A549 (cell line): ENCODE results near the gene SHANK1. TPM values are rescaled to one million over a fixed set of nuclear protein-coding genes. Genes with fewer than 3 reads are reported as not detected.

ENCODE experiments used
- ATAC-seq, 2 experiments: fragments of 200-7000 bp in 1 of 2; fragments of >200 bp in 1 of 2; cut with Nextera tagmentation in 1 of 2; cut with Tn5 transposase in 1 of 2; 3 replicates each; pipeline versions ENCODE4 v1.8.0 to v1.9.1; 2018 to 2020; ENCODE audit warnings: mild to moderate bottlenecking in 1 of 2, moderate library complexity in 1 of 2
- CTCF ChIA-PET: fragments of 300-600 bp; sonication (Branson Sonifier 250); formaldehyde crosslinking; extraction: SDS; loops from one replicate; lab custom pipeline; 2021; ENCODE audit warnings: antibody characterized with exemption, inconsistent platforms; lab: Yijun Ruan, JAX
- POLR2A ChIA-PET: fragments of 350-600 bp; formaldehyde crosslinking; extraction: SDS; loops from one replicate; lab custom pipeline; 2021; ENCODE audit warnings: antibody characterized with exemption, inconsistent platforms; lab: Yijun Ruan, JAX
- DNase-seq, 2 experiments: peaks; one replicate each; pipeline versions ENCODE4 v3.0.0 to v3.0.0-alpha.2; 2011 to 2016; ENCODE audit warnings: low read depth in 1 of 2, low spot score in 1 of 2
- FAIRE-seq: peaks from 2 replicates; lab custom pipeline; 2011; peaks lifted over from hg19 to GRCh38; lab: Jason Lieb, UNC
- H3K27ac ChIP-seq, 2 experiments: fragments of >200 bp; sonication (Bioruptor Twin); formaldehyde crosslinking; 3 replicates each; pipeline ENCODE4 v1.5.1; 2016 to 2017
- H3K4me1 ChIP-seq: fragments of >200 bp; sonication (Bioruptor Twin); formaldehyde crosslinking; 3 replicates; pipeline ENCODE4 v1.6.1; 2016
- H3K4me2 ChIP-seq: fragments of >200 bp; sonication (Bioruptor Twin); formaldehyde crosslinking; 3 replicates; pipeline ENCODE4 v1.6.1; 2016
- H3K4me3 ChIP-seq: fragments of >200 bp; sonication (Bioruptor Twin); formaldehyde crosslinking; 3 replicates; pipeline ENCODE4 v1.5.1; 2016
- H3K9me3 ChIP-seq: fragments of >200 bp; sonication (Bioruptor Twin); formaldehyde crosslinking; 3 replicates; pipeline ENCODE4 v1.6.1; 2016
- ATOH8 ChIP-seq: fragments of 250-450 bp; sonication (Bioruptor Pico); IDR thresholded peaks from 2 replicates; pipeline ENCODE4 v1.5.0; 2020; ENCODE audit warnings: low read depth, mild to moderate bottlenecking, moderate library complexity
- BCL3 ChIP-seq: fragments of >200 bp; sonication (Bioruptor Twin); formaldehyde crosslinking; IDR thresholded peaks from 3 replicates; pipeline ENCODE4 v1.6.1; 2016
- BHLHE40 ChIP-seq: IDR thresholded peaks from 2 replicates; pipeline ENCODE4 v1.6.1; 2012; ENCODE audit warnings: low read depth, low read length, inconsistent platforms
- CBX2 ChIP-seq: fragments of 200-600 bp; sonication (generic); IDR thresholded peaks from 2 replicates; pipeline ENCODE4 v1.6.1; 2016; ENCODE audit warnings: low read depth, mild to moderate bottlenecking, borderline replicate concordance
- CBX8 ChIP-seq: fragments of 200-600 bp; sonication (generic); IDR thresholded peaks from 2 replicates; pipeline ENCODE4 v1.6.1; 2016
- CEBPB ChIP-seq, 2 experiments: fragments of >200 bp in 1 of 2; sonication (Bioruptor Twin) in 1 of 2; formaldehyde crosslinking in 1 of 2; IDR thresholded peaks; 2 replicates each; pipeline ENCODE4 v1.6.1; 2012 to 2016
- CHD2 ChIP-seq: fragments of 150-350 bp; IDR thresholded peaks from 2 replicates; pipeline ENCODE4 v1.6.1; 2014; ENCODE audit warnings: low read length; ENCODE audit not compliant: partially characterized antibody
- E2F6 ChIP-seq: IDR thresholded peaks from 2 replicates; pipeline ENCODE4 v1.6.1; 2012; ENCODE audit warnings: low read depth, borderline replicate concordance
- EHF ChIP-seq: fragments of 250-450 bp; sonication (Bioruptor Pico); IDR thresholded peaks from 2 replicates; pipeline ENCODE4 v1.5.0; 2020; ENCODE audit warnings: mild to moderate bottlenecking
- EHMT2 ChIP-seq: fragments of 200-600 bp; sonication (generic); IDR thresholded peaks from 2 replicates; pipeline ENCODE4 v1.6.1; 2016; ENCODE audit warnings: antibody characterized with exemption, low read depth, mild to moderate bottlenecking, moderate library complexity
- ESRRA ChIP-seq: fragments of 150-350 bp; IDR thresholded peaks from 2 replicates; pipeline ENCODE4 v1.6.1; 2014; ENCODE audit warnings: mild to moderate bottlenecking, low read length, borderline replicate concordance
- GATA3 ChIP-seq: IDR thresholded peaks from 2 replicates; pipeline ENCODE4 v1.6.1; 2012; ENCODE audit warnings: borderline replicate concordance
- HDAC2 ChIP-seq: fragments of 200-600 bp; sonication (generic); IDR thresholded peaks from 2 replicates; pipeline ENCODE4 v1.6.1; 2016
- HOXB5 ChIP-seq: fragments of 250-450 bp; sonication (Bioruptor Pico); IDR thresholded peaks from 2 replicates; pipeline ENCODE4 v1.5.0; 2020; ENCODE audit warnings: mild to moderate bottlenecking, moderate library complexity
- KDM1A ChIP-seq: fragments of 200-600 bp; sonication (generic); IDR thresholded peaks from 2 replicates; pipeline ENCODE4 v1.6.1; 2016; ENCODE audit warnings: low read depth, mild to moderate bottlenecking
- KDM5A ChIP-seq: fragments of 200-600 bp; sonication (generic); IDR thresholded peaks from 2 replicates; pipeline ENCODE4 v1.6.1; 2016; ENCODE audit warnings: antibody characterized with exemption, mild to moderate bottlenecking
- MAFK ChIP-seq: fragments of 450-650 bp; IDR thresholded peaks from 2 replicates; pipeline ENCODE4 v1.6.1; 2014; ENCODE audit not compliant: partially characterized antibody
- MAZ ChIP-seq: fragments of 150-350 bp; IDR thresholded peaks from 2 replicates; pipeline ENCODE4 v1.6.1; 2014; ENCODE audit warnings: antibody characterized with exemption, low read depth, low read length, borderline replicate concordance
- MYC ChIP-seq: IDR thresholded peaks from 2 replicates; pipeline ENCODE4 v1.6.1; 2012; ENCODE audit warnings: mild to moderate bottlenecking, inconsistent platforms, low read length, improper control_type of control experiment, borderline replicate concordance
- NFE2L2 ChIP-seq: fragments of 150-350 bp; conservative IDR thresholded peaks from 2 replicates; pipeline ENCODE4 v1.6.1; 2014; ENCODE audit warnings: low read length
- POLR2A ChIP-seq: IDR thresholded peaks from 2 replicates; pipeline ENCODE4 v1.6.1; 2012; ENCODE audit warnings: mild to moderate bottlenecking, low read length
- POLR2AphosphoS2 ChIP-seq: conservative IDR thresholded peaks from 2 replicates; pipeline ENCODE4 v1.6.1; 2012; ENCODE audit warnings: low read length, improper control_type of control experiment, inconsistent platforms
- RCOR1 ChIP-seq: fragments of 150-350 bp; IDR thresholded peaks from 2 replicates; pipeline ENCODE4 v1.6.1; 2014; ENCODE audit warnings: antibody characterized with exemption, low read length, low read depth
- RNF2 ChIP-seq: fragments of 200-600 bp; sonication (generic); IDR thresholded peaks from 2 replicates; pipeline ENCODE4 v1.6.1; 2016; ENCODE audit warnings: low read depth, mild to moderate bottlenecking, antibody characterized with exemption, moderate library complexity, borderline replicate concordance
- SREBF2 ChIP-seq: fragments of 450-650 bp; IDR thresholded peaks from 2 replicates; pipeline ENCODE4 v1.6.1; 2014; ENCODE audit warnings: mild to moderate bottlenecking, moderate library complexity
- USF2 ChIP-seq: fragments of 450-650 bp; IDR thresholded peaks from 2 replicates; pipeline ENCODE4 v1.6.1; 2014; ENCODE audit warnings: antibody characterized with exemption
- ZC3H11A ChIP-seq: fragments of 450-650 bp; IDR thresholded peaks from 2 replicates; pipeline ENCODE4 v1.6.1; 2014; ENCODE audit warnings: antibody characterized with exemption, mild to moderate bottlenecking
- ZSCAN20 ChIP-seq: fragments of 250-450 bp; sonication (Bioruptor Pico); IDR thresholded peaks from 2 replicates; pipeline ENCODE4 v1.8.0; 2022; ENCODE audit warnings: mild to moderate bottlenecking, moderate library complexity
- WGBS: methylation state at CpG from one replicate; pipeline ENCODE4 v1.1.6; 2017; ENCODE audit errors: missing lambda C conversion rate; 5-methylcytosine and 5-hydroxymethylcytosine counted together
- polyA plus RNA-seq, 4 experiments: library from polyadenylated mRNA; depleted of rRNA in 3 of 4; stranded (reverse); fragments of >200 nt; fragmentation: RNase III in 1 of 4; extraction: RNeasy Plus Mini Kit Qiagen cat#74134 plus additional on column Dnase treatment in 1 of 4; gene quantifications; 2 replicates in 3 of 4; 3 replicates in 1 of 4; pipeline ENCODE4 v1.2.3, GENCODE V29; 2011 to 2017
- TF ChIP-seq, protein P1 (sequence below): fragments of 250-450 bp; sonication (Bioruptor Pico); IDR thresholded peaks from 2 replicates; pipeline ENCODE4 v1.5.0; 2021; ENCODE audit warnings: mild to moderate bottlenecking, moderate library complexity, borderline replicate concordance
- TF ChIP-seq, protein P2 (sequence below): fragments of >200 bp; sonication (Bioruptor Twin); formaldehyde crosslinking; IDR thresholded peaks from 3 replicates; pipeline ENCODE4 v1.5.1; 2016

SHANK1 gene
- polyA plus RNA-seq, 2 of the 4 experiments (the other 2 are of a cell fraction) = 0.04 to 0.17 TPM

DNA sequence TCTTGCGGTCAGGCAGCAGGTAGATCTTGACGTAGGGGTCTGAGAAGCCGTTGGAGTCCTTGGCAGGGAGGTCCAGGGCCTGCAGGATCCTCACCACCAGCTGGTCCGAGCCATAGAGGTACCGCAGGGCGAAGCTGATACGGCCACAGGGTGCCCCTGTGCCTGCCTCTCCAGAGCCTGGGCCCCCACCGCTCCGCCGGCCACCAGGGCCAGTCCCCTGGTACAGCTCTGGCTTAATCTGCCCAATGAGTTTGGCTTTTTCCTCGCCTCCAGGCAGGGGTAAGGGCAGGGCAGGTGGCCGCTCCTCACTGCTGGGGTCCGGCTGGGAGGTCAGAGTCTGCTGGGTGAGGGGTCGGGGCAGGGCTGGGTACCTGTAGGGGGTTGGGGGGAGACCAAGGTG, 89.8 kb downstream of the SHANK1 start:
- WGBS = 47% methylated on average over 7 of the region's 14 CpGs
- CTCF ChIA-PET = interaction anchor here (1.1 to 1.3 kb wide), 2 partner anchors 40 to 95 kb away, joined by 3 to 7 read pairs; no protein-coding TSS in a partner anchor
- Histone ChIP-seq H3K27ac (no peak overlapping the region), H3K4me1 (no peaks in the 10 kb centered on the region), H3K9me3 (peaks cover 25% of the 10 kb centered on the region), H3K4me3 (no peak overlapping the region), H3K4me2 (no peak overlapping the region)
- DNase-seq (no peak), FAIRE-seq (no peak)
- POLR2A ChIA-PET = no interaction called here
- TF ChIP-seq, protein P1, sequence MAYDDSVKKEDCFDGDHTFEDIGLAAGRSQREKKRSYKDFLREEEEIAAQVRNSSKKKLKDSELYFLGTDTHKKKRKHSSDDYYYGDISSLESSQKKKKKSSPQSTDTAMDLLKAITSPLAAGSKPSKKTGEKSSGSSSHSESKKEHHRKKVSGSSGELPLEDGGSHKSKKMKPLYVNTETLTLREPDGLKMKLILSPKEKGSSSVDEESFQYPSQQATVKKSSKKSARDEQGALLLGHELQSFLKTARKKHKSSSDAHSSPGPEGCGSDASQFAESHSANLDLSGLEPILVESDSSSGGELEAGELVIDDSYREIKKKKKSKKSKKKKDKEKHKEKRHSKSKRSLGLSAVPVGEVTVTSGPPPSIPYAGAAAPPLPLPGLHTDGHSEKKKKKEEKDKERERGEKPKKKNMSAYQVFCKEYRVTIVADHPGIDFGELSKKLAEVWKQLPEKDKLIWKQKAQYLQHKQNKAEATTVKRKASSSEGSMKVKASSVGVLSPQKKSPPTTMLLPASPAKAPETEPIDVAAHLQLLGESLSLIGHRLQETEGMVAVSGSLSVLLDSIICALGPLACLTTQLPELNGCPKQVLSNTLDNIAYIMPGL = no peak
- TF ChIP-seq ESRRA = no peak
- no peak for TF ChIP-seq CBX2
- no peak for TF ChIP-seq ATOH8 (CRISPR knock-in tag)
- TF ChIP-seq ZSCAN20 (CRISPR knock-in tag) = no peak
- no peak for TF ChIP-seq HDAC2
- no peak for TF ChIP-seq BCL3
- TF ChIP-seq USF2 = no peak
- TF ChIP-seq CEBPB (IDR thresholded peaks at IDR 0.05) = no peak
- TF ChIP-seq, protein P2, sequence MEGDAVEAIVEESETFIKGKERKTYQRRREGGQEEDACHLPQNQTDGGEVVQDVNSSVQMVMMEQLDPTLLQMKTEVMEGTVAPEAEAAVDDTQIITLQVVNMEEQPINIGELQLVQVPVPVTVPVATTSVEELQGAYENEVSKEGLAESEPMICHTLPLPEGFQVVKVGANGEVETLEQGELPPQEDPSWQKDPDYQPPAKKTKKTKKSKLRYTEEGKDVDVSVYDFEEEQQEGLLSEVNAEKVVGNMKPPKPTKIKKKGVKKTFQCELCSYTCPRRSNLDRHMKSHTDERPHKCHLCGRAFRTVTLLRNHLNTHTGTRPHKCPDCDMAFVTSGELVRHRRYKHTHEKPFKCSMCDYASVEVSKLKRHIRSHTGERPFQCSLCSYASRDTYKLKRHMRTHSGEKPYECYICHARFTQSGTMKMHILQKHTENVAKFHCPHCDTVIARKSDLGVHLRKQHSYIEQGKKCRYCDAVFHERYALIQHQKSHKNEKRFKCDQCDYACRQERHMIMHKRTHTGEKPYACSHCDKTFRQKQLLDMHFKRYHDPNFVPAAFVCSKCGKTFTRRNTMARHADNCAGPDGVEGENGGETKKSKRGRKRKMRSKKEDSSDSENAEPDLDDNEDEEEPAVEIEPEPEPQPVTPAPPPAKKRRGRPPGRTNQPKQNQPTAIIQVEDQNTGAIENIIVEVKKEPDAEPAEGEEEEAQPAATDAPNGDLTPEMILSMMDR = no peak
- no peak for TF ChIP-seq EHMT2
- no peak for TF ChIP-seq CHD2
- no peak for TF ChIP-seq BHLHE40
- no peak for TF ChIP-seq HOXB5
- TF ChIP-seq MYC = no peak
- TF ChIP-seq MAFK = no peak
- TF ChIP-seq EHF (CRISPR knock-in tag) = no peak
- no peak for TF ChIP-seq CBX8
- no peak for TF ChIP-seq RNF2
- TF ChIP-seq, all 56 proteins: peak for 0
- peak in 1 of 2 experiments; percentile 32; a peak in 2 of 6 replicates for ATAC-seq

DNA sequence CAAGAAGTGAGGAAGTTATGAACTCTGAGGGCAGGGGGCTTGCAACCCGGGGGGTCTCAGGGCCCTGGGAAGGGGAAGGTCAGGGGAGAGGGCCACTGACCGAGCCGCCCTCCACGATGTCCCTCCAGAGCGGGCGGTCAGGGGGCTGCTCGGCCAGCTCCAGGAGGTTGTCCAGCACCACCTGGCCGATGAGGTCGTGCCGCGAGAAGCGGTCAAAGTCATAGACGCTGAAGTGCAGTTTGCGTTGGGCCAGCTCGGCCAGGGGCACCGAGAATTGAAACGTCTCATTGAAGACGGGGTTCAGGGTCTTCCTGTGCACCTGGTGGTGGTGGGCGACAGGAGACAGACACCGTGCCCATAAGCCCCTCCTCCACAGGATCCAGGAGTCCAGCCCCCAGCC, 90.4 kb downstream of the SHANK1 start:
- FAIRE-seq = no peak
- Histone ChIP-seq H3K4me3 (no peak overlapping the region), H3K4me2 (no peak overlapping the region), H3K27ac (no peak overlapping the region), H3K9me3 (peaks cover 19% of the 10 kb centered on the region), H3K4me1 (no peaks in the 10 kb centered on the region)
- ChIA-PET CTCF (interaction anchor here (0.7 to 1.3 kb wide), 3 partner anchors 40 to 75 kb away, joined by 3 to 7 read pairs (median 4); no protein-coding TSS in a partner anchor), POLR2A (no interaction called here)
- no peak for DNase-seq
- ATAC-seq = no peak
- 36% methylated on average over 20 of the region's 20 CpGs for WGBS
- TF ChIP-seq GATA3 = no peak
- TF ChIP-seq CBX2 = no peak
- no peak for TF ChIP-seq KDM5A
- TF ChIP-seq MAZ = no peak
- no peak for TF ChIP-seq ATOH8 (CRISPR knock-in tag)
- no peak for TF ChIP-seq NFE2L2
- TF ChIP-seq E2F6 = no peak
- TF ChIP-seq SREBF2 = no peak
- no peak for TF ChIP-seq MAFK
- TF ChIP-seq RCOR1 = no peak
- TF ChIP-seq ESRRA = no peak
- TF ChIP-seq BCL3 = no peak
- TF ChIP-seq POLR2AphosphoS2 = no peak
- no peak for TF ChIP-seq ZC3H11A
- TF ChIP-seq RNF2 = no peak
- no peak for TF ChIP-seq POLR2A
- TF ChIP-seq KDM1A = no peak
